Measurements from ENCODE around the gene HOXD13.

The HOXD13 gene

DNA sequence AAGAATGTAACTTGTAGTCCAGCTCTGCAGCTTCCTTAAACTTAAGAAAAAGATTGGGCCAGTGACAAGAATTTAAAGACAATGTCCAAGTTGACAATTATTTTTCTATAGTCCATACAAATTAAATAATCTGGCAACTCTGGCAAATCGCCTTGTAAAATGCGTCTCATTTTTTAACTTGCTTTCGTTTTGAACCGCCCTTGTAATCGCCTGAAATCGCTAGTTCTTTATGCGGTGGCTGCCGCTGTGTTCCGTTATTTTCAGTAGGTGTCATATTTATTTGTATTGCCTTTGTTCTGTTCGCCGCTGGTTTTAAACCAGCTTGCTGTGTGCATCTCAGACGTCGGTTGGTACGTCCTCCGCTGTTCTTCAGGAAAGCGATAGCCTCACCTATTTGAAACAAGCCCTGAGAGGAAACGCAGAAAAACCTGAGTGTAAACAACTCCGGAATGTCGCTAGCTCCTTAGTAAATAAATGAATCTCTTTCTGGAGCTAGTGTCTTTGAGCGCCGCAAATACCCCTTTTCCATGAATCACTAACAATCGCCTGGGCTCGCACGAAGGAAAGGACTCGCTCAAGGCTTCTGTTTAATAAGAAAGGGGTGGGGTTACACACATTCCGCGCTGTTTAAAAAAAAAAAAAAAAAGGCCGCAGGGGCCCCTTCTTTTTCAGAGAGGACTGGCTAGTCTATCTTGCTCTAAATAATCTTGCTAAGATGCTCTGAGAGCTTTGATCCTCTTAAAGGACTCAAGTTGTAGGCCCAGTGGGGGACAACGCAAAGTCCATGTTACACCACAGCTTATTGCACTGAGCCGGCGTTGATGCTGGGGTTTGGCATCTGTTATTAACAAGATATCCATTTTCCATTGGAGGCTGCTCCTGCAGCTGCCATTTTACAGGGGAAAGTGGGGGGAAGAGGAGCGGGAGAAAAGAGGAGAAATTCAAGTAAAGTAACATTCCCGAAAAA, 40.0 kb downstream of the HOXD13 start:
- DNase-seq, result no peak

DNA sequence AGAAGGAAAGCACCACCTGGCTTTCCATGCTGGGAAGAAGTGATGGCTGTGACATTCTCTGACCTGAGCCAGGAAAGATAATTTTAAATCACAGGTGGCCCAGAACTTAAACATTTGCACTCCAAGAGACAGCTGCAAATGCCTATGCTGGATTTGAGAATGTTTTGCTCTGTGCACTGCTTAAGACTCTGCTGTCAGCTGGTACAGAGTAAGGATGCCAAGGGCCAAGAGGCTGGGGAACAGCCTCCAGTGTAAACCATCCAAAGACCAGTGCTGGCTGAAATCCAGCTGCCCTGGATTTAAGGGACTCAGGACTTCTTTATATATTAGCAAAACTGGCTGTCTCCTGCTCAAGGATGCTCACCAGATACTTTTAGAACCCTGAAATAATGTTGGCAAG, 40.9 kb downstream of the HOXD13 start:
- peak in 1 of 14 donors; percentile 13 for DNase-seq

DNA sequence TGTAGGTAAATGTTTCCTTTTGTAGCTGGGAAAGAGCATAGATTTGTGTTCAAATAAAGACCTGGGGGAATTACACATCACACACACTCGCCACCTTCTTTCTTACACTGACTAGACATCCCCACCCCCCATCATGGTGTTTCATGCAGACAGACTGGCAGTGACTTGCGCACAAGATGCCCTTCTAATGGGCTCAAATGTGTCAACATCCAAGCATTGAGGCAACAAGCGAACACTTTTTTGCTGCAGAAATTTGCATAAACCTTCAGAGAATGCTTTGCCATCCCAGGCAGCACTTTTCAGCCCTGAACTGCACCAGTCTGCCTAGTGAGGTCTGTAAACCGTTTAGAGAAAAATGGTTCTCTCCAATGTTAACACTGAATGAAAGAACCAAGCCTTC, 41.5 kb downstream of the HOXD13 start:
- DNase-seq, result no peak

DNA sequence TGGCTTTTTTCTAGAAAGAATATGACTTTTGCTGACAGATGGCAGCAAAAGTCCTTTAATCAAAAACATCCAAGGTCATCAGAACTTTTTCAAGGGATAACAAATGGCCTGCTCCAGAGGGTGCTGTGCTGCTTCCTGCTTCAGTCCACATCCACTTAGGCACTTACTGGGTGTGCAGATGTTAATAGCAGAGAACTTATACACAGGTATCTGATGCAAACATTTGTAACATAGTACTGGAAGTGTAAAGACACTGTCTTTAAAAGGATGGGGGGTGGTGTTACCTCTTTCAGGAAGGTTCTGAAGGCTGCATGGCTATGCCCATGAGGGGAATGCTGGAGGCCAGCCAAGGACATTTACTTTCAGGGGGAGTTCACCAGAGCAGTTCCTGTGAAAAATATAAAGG, 42.5 kb downstream of the HOXD13 start:
- no peak for DNase-seq

DNA sequence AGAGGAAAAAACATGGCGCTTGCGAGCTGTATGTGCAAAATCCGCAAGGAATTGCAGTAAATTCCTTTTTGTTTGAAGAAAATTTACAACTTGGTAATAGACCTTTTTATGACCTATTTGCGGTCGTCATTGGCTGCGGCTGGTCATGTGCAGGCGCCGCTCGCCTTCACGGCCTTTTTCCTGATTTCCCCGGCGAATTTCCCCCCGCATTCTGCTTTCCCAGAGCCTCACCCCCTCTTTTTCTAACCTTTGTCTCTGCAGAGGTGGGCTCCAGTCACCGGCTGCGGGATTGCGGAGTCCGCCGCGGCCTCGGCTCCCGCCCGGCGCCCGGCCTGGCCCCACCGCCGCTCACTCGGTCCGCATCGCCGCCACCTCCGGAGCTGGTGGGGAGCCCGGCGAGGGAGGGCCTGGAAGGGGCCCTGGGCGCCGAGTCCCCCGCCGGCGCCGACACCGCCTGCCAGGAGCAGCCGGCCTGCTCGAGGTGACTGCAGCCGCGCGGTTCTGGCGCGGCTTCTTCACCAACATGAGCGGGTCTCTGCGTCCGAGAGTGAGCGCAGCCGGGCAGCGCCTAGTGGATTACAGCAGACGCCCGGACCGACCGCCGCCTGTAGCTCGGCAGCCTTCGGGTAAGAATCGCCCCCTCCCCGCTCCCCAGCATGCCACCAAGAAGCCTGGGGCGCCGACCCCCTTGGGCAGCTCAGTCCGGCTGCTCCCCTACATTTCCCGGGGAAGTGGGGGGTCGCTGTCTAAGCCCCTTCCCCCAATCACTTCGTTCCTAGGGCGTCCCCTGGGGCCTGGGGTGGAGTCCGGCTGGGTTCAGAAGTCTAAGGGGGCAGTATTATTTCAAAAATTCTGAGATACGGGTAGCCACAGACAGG, 44.1 kb downstream of the HOXD13 start:
- DNase-seq, result peak in 2 of 14 donors; percentile 21 to 25

DNA sequence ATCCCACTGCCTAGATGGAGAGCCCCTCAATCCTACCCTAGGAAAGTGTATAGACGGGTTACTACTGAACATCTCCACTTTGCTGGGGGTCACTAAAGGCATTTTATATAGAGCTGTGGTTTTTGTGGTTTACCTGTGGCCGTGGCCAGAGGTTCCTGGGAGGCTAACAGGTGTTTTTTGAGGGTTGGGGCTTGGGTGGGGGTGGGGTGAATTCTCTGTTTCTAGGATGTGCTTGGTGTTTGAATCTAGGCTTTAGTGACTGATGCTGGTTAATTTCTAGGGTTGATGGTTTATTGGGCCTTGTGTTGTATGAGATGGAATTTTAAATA, 44.7 kb downstream of the HOXD13 start:
- DNase-seq, result no peak

DNA sequence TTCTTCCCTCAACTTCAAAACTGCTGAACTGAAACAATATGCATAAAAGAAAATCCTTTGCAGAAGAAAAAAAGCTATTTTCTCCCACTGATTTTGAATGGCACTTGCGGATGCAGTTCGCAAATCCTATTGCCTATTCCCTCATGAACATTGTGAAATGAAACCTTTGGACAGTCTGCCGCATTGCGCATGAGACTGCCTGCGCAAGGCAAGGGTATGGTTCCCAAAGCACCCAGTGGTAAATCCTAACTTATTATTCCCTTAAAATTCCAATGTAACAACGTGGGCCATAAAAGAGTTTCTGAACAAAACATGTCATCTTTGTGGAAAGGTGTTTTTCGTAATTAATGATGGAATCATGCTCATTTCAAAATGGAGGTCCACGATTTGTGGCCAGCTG, 45.4 kb downstream of the HOXD13 start:
- no peak for DNase-seq

DNA sequence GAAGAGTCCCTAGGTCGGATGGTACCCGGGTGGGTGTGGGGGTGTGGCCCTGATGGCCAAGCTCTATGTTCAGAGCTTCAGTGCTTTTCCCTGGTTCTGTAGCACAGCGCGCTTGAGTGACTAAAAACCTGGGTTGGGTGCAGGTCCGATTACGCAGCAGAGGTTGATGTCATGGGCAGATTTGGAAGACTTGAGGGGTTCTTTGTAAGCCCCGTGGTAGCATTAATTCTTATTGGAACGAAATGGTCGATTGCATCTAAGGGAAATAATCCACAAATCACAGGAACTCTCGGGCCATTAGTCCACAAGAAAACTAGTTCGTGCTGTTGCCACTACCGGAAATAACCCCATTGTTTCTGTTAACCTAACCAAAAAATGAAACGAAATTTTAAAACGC, 46.0 kb downstream of the HOXD13 start:
- no peak for DNase-seq

DNA sequence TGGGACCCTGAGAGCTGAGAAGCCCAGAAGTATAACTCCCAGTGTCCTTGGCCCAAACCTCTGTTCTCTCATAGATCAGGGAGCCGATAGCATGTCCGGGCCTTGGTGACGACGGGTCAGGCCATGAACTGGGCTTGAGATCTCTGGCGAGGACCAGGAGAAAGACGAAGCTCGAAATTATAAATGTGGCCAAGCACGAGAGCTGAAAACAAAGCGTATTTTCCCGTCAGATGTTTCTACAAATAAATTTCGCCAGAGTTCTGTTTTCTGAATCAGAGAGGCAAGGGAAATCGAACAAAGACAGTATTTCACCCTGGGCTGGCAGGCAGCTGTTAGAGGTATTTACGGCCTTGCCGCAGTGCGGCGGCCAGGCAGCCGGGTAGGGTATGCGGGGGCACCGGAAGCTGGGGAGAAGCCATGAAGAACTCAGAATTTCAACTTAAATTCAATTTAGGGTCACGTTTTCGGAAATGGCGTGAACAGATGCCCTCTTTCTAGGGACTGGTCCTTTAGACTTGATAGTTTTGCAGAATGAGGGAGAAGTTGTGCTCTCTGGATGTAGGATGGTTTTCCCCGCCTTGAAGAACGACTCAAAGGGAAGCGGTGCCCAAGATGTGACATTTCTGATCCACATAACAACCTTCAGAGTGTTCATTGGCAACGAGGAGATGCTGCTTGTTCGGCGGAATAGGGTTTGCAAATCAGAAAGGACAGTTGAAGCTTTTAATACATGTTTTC, 46.6 kb downstream of the HOXD13 start:
- no peak for DNase-seq

DNA sequence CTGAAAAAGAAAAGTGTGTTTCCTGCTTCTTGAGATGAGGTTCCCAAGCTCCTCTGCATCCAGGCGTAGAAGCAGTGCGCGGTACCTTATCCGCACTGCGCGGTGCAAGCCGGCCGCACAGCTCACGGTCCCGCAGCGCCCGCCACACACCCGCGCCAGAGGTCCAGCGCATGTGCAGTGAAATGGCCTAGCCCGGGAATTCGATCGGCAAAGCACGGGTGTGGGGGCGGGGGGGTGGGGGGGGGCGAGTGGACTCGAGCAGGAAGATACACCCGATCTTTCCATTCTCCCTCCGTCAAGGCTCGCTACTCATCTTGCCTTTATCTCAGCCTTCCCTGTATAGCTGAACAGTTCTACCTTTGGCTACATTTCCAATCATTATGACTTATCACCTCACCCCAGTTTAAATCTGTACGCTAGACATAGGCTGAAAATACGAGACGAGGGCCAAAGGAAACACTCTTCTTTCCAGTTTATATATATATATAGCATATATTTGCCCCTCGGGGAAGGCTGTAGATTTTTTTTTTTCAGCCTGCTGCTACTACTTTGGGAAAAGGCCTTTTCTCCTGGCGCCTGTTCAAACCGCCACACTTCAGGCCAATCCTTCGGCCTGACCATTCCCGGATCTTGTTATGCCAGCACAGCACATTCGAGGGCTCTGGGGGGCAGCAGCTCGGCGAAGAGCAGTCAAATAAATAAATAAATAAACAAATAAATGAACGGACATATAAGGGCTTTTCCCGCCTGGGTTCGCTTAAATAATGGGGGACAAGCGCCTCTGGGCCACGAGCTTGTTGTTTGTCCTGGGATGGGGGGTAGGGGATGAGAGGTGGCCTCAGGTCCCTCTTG, 47.4 kb downstream of the HOXD13 start:
- DNase-seq, result no peak

DNA sequence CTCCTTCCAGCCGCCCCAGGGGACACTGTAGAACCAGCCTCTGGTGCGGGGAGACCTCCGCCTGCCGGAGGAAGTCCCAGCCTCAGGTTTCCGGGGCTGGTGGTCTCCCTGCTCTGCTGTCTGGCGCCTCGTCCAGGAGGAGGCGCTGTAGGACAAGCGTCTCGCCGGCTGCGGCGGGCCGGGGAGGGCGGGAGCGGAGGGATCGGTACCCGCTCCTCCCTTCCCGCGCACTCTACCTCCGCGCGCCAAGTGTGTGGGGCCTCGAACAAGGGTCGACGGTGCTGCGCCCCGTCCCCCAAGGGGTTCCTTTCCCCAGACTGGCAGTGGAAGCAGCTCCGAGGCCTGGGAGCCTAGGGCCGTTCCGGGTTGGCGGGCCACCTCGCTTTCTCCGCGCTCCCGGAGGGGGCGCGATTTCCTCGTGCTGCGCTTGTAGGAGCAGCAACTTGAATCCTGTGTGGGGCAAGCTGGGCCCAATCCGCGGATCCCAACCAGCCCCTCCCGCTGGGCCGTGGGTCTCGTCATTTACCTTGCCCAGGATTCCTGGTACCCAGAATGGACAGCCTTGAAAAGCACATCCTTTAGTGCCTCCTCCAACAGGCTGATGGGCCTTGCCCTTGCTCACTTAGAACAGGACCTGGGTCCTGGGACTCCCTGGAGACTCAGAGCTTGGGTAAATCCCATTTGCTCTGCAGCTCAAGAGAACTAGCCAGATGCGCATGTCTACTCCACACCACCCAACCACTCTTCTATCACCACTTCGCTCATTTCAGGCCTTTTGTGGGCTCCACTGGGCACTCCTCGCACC, 48.2 kb downstream of the HOXD13 start:
- DNase-seq, result peak in 12 of 14 donors; percentile 39 to 93 (median 80)

DNA sequence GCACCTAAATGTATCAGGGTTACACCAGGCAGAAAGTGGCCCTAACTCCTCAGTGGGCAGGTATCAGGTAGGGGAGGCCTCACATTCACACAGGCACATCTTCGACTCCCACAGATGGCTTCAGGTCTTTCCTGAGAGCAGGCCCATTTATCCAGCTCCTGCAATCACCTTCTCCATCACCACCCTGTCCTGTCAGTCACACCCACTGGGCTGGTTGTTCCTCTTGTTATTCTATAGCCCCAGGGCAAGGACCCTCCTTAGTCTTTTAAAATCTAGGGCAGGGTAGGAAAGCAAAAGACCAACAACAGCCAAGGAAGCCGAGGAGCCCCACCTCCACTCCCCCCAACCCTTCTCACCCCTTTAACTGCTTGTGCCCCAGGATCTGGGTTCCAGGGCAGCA, 49.8 kb downstream of the HOXD13 start:
- no peak for DNase-seq
